ENCODE measurements around the gene MRNIP.
A peak's percentile ranks its signal among the peaks of the same experiment; 100 is the strongest.
"Not testable (repeated sequence)": the region's sequence is repeated elsewhere in the genome, so short reads cannot be mapped to it uniquely, and the experiment has no call there.

Gene MRNIP

DNA sequence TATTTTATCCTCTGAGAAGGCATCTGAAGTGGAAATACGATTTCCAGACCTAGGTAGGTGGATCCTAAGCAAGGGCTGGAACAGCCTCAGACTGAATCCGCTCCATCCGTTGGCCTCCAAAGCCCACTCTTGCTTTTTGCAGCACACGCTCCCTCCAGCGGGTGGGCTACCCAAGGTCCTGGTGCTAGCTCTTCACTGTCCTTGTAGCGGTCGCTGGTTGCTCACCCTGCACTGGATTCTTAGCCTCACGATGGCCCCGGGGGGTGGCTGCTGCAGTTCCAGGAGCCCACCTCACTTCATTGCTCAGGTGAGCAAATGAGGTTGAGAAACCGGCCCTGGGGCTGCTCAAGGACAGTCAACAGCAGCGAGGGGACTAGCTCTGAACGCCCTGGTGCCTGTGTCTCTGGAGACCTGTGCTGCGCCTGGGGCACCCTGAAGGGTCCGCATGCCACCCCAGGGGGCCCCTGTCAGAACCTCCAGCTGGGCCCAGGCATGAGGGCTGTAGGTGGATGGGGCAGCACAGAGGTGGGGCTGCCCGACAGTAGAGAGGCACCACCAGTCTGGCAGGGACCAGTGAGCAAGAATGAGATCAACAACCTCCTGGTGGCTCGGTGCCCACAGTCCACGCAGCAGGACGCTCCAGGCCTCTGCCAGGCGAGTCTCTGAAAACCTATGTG, 56.3 kb downstream of the MRNIP start:
- DNase-seq, result no peak

DNA sequence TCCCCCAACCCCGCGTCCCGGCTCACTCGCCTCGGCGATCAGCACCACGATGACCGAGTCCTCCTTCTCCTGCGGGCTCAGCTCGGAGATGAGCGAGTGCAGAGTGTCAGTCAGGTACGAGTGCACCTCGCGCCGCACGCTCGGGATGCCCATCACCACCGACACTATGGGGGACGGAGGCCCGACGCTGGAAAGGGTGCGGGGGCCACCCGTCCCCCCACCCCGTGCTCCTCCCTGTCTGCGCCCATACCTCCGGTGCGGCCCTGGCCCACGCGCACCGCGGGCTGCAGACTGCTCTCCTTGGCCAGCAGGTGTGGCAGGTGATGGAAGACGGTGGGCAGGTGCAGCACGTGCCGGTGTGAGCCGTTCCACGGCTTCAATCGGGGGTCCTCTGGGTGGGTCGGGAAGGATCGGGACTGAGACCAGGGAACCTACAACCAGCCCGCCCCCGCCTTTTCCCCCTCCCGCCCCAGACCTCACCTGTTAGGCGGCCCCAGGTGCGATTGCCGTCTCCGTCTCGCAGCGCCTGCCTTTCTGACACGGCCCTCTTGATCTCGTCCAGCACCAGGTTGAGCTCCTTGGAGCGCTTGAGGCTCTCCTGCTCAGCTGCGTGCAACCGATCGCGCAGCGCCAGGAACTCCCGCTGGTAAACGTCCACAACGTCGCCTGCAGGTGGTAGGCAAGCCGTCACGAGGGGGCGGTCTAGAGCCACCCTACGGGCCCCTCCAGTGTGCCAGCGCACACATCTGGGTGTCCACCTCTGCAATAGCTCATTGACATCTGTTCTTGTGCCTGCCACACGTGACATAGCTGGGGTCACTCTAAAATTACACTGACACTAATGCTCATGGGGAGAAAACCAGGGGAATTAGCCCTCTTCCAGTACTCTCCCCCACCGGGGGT, 57.1 kb downstream of the MRNIP start:
- DNase-seq, result peak; percentile 31 to 86

DNA sequence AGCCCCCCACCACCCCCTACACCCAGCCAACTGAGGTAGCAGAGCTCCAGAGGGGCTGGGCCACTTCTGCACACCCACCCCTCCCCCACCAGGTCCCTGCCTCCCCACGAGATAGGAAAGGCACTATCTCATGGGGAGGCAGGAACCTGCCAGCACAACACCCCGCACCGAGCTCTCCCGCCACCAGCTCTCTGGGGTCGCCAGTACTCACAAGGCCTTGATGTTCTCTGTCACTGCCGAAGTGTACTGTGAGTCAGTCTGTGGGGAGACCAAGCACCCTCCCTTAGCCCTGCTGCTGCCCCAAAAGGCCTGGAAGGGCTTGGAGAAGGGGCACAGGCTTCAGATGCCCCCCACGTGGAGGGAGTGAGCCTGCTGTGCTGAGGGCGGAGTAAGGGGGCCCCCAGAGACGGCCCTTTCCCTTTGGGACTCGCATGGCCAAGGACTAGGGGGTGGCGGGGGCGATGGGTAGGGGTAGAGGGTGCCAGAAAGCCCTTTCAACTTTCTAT, 57.9 kb downstream of the MRNIP start:
- DNase-seq, result no peak

DNA sequence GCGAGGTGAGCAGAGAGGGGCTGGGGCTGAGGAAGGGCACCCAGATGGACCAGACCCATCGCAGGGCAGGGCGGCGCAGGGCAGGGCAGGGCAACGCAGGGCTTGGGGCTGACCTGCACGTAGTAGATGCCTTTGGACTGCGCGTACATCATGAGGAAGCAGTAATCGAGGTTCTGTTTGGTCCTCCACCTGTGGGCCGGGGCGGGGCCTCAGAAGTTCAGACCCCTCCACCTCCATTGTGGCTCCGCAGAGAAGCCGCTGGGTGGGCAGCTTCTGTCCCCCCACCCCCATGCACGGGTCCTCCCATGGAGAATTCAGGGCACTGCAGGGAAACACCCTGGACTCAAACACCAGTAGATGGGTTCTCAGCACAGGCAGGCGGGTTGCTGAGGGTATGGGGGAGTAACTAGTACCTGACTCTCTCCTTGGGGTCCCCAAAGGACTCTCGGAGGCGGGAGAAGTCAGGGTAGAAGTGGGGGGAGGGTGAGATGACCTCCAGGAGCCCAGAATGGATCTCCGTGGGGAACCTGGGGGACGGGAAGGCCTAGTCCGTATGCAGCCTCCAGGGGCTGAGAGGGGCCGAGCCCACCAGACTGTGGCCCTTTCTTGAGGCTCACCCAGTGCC, 58.4 kb downstream of the MRNIP start:
- DNase-seq, result no peak

DNA sequence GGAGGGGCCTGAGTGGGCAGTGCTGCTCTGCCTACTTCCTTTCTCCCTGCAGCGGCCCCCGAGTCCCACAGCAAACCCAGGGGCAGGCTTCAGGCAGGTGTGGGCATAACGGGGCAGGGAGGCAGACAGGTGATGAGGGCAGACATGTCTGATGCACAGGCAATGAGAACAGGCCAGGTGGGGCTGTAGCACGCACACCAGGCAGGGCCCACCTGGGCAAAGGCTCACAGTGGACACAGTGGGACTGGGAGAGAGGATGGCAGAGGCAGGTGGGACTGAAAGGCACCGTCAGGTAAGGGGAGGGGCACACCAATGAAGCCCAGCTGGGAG, 59.0 kb downstream of the MRNIP start:
- DNase-seq, result no peak

DNA sequence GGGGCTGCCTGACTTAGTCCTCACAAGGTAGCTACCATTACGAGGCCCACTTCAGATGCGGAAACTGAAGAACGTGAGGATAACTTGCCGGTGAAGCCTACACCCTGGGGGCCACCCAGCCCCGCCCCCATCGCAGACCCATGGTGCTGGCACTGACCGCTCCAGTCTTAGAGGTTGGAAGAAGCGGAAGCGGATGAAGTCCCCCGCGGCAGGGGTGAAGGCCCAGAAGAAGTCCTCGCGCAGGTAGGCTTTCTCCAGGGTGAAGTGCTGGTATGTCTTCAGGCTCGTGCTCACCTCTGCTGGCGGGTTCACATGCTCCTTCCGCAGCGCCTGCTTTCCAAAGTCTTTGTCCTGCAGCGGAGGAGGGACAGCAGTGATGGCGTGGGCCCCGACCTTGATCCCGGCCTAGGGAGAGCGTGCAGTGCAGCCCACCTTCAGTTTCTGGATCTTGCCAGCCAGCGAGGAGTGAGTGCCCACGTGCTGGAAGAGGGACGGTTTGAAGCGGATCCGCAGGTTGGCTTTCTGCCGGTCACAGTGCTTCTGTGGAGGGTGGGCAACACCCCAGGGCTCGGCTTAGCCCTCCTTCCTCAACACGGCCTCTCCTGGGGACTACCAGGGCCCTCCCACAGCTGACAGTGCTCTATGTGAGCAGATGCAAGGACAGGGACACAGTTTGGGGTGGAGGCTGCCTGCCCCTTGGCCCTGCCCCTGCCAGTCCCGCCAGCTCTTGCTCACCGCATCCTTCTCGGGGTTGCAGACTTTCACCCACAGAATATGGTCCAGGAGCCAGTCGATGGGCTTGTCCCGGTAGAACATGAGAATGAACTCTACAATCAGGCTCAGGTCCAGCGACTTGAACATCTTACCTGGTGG, 59.6 kb downstream of the MRNIP start:
- DNase-seq, result no peak

DNA sequence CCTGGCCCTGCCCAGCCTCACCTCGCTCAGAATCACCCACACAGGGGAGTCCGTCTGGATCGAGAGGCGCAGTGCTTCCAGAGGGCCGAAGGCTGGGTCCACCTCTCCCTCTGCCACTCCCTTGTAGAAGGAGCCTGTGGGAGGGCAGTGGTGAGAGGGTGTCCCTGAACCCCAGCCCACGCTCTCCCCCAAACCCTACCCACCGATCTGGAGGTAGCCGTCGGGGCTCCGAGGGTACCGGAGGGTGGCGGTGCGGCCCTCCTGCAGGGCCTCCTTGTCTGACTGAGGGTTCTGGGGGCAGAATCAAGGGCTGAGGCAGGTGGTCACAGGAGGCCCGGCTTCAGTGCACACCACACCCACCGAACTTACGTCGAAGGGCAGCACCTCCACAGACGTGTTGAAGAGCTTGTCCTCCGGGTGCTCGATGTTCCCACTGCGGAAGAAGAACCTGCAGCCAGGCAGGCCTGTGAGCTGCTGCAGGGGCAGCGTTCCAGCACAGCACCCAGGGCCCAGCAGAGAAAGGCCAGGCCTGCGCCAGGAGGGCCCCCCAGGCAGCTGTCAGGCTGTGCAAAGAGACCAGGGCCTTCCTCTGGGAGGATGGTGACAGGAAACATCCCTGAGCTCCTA, 60.4 kb downstream of the MRNIP start:
- DNase-seq, result no peak

DNA sequence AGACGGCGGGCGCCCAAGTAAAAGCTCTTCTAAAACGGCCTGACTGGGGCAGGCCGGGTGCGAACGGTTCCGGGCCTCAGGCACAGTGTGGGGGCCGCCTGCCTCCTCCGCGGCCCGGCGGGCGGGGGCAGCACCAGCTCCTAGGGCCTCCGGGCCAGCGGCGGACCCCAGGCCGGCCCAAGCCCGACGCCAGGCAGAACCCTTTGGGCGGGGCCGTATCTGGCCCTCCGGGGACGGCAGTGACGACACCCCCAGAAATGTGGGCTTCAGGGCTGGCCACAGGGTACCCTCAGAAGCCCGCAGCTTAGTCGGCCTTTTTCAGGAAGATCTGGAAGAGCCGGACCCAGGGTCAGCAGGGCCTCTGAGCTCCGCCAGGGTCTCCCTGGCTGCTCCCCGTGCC, 60.9 kb downstream of the MRNIP start:
- no peak for DNase-seq

DNA sequence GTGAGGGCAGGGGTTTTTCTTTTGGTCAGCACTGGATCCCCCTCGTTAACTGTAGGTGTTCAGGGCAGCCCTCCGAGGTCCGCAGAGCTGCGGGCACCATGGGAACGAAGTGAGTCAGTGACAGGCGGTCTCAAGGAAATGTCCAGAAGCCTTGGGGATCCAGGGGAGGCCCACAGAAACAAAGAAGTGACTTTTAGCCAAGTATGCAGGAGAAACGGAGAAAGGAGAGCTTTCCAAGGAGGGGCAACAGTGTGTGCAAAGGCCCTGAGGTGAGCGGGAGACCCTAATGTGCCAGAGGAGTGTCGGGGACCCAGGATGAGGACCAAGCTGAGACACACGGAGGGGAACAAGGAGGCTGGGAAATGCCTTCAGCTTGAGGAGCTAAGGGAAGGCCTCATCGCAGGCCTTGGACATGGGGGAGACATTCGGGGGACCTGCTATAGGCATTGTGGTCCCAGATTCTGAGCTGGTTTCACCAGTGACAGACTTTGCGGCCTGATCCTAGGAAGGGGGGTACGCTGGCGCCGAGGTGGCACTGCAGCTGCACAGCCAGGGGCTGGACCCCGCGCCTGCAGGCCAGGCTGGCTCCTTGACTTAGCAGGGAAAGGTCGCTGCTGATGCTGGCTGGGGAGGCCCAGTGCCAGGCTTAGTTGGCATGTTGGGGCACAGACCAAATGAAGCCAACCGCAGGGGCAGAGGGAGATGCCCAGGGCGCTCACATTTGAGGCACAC, 61.6 kb downstream of the MRNIP start:
- DNase-seq, result no peak

DNA sequence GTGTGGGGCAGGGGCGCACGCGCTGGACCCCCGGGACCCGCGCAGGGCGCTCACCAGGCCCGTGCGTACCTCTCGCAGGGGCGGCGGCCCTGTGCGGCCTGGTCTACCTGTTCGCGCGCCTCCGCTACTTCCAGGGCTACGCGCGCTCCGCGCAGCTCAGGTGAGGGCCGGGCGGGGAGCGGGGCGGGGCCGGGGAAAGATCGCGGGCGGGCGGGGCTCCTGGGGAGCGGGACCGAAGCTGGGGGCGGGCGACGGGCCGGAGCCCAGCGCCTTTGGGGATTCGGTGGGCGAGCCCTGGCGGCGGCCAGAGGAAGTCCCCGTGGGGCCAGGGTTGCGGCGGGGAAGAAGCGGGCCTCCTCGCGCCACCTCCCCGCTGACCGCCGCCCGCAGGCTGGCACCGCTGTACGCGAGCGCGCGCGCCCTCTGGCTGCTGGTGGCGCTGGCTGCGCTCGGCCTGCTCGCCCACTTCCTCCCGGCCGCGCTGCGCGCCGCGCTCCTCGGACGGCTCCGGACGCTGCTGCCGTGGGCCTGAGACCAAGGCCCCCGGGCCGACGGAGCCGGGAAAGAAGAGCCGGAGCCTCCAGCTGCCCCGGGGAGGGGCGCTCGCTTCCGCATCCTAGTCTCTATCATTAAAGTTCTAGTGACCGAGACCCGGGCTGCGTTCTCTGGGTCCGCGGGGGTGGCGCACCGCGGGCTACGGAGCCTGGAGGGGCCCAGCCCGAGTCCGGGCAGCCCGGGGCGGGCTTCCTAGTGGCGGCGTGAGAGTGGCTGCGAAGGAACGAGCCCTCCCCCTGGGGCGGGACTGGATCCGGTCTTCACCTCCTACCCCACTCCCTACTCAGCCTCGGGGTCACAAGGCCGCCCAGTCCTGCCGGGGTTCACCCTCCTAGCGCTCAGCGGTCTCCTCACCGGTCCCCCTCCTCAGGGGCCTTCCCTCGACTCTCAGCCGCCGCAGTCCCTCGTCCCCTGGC, 62.5 kb downstream of the MRNIP start:
- DNase-seq, result peak; percentile 54 to 86

DNA sequence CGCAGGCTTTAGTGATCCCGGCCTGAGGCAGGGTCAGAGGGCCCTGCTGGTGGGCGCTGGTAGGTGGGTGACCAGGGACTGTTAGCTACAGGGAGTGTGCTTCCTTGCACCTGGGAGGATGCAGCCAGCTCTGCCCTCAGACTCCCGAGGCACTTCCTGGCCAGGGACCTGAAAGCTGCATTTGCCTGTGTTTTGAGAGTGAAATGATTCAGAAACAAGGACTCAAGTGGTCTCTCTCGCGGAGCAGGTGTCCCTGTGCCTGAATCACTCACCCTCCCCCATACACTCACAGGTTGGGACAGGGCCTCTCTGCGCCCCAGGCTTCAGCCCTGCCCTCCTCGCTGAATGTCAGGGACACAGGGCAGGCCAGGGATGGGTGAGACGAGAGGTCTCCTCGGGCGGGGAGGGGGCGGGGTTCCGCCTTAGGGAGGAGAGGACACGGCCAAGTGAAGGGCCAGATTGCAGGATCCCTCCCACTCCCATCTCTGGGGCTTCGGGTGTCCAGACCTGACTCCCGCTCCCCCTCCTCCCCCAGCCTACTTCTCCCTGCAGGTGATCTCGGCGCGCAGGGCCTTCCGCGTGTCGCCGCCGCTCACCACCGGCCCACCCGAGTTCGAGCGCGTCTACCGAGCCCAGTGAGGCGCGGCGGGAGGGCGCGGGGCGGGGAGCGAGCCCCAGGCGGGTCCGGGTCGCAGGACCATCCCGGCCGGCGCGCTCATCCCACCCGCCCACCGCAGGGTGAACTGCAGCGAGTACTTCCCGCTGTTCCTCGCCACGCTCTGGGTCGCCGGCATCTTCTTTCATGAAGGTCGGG, 63.4 kb downstream of the MRNIP start:
- peak; percentile 56 to 72 for DNase-seq

DNA sequence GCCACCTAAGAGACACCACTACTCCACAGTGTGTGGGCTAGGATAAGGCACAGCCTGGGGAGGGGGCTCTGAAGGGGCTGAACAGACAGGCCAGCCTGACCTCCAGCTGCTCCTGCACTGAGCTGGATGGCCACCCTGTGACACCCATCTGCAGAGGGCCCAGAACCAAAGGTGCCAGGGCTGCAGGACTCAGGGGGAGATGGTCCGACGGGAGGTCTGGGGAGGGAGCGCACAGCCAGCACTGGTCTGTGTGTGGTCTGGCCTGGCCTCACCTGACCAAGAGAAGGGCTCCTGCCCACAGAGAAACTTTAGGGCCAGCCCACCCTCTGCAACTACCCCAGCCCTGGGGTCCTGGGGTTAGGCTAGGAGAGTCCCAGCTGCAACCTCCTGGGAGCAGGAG, 64.0 kb downstream of the MRNIP start:
- no peak for DNase-seq

DNA sequence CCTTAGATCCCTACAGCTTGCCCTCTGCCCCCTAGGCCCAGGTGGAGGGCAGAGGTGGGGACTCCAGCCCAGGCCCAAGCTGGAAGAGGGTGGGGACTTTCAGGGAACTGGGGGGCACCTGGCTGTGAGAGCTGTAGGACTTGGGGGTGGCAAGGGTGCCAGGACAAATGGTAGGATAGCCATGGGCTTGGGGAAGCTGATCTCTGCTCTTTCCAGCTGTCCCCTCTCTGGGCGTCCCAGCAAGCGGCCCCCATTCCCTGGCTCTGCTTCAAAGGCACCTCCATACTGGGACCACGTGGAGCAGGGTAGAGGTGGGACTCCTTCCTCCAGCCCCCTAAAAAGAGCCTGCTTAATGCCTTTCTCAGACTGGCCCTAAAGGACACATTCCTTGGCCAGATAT, 64.4 kb downstream of the MRNIP start:
- no peak for DNase-seq

DNA sequence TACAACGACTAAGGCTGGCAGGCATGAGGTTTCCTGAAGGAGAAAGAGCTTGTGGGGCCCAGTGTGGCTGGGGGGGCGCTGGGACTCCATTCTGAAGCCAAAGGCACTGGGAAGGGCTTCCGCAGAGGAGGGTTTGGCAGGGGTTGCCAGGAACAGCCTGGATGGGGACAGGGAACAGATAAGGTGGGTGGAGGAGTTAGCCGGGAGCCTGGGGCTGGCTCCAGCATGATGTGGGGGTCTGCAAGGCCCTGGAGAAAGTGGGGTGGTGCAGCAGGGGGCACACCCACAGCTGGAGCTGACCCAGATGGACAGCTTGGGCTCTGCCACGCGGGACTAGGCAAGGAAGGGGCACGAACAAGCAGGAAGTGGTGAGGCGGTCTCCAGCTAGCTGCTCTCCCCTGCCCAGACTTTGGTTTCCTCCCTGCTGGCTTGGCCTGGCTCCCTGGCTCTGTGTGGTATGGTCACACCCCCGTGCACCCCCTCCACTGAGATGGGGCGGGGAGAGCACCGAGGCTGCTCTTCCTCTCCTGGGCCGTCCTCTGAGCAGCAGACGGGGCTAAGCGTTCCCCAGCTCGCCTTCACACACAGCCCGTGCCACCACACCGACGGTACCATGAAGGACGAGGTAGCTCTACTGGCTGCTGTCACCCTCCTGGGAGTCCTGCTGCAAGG, 65.0 kb downstream of the MRNIP start, which contains the start of gene LTC4S:
TSS of gene LTC4S (plus strand) at position 519 of the 672 bp plus-strand sequence. CDS start at position 614, 95 bp downstream.
- no peak for DNase-seq

DNA sequence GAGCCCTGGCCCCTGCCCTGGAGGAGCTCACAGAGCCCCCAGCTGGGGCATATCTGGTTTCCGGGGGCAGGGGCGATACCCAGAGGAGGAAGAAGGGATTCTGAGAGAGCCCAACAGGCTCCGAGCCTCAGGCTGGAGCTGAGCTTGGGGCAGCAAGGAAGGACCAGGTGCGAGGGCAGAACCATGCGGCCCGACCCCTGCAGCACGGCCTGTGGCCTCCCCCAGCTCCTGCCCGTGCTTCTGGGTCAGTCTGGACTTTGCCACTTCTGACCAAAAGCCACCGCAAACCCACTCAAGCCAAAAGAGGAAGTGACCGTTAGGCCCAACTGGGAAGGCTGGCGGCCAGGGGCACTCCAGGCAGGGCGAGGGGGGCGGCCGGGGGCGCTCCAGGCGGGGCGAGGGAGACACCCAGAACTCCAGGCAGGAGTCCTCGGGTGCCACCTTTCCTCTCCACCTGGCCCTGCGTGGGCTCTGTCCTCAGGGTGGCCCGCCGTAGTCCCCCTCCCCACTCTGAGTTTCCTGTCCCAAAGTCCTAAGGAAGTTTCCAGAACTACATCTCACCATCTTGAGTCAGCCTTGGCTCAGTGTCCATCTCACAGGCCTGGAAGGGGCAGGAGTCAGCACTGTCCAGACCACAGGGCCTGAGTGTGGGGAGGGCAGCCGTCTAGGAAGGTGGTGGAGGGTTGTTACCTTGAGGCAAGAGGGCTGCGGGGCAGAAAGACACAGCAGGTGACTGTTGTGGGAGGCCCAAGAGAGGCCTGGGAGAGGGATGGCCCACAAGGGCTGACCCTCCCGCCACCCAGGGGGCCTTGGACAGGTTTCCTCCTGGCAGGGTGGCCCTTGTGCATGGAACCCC, 65.8 kb downstream of the MRNIP start:
- no peak for DNase-seq

DNA sequence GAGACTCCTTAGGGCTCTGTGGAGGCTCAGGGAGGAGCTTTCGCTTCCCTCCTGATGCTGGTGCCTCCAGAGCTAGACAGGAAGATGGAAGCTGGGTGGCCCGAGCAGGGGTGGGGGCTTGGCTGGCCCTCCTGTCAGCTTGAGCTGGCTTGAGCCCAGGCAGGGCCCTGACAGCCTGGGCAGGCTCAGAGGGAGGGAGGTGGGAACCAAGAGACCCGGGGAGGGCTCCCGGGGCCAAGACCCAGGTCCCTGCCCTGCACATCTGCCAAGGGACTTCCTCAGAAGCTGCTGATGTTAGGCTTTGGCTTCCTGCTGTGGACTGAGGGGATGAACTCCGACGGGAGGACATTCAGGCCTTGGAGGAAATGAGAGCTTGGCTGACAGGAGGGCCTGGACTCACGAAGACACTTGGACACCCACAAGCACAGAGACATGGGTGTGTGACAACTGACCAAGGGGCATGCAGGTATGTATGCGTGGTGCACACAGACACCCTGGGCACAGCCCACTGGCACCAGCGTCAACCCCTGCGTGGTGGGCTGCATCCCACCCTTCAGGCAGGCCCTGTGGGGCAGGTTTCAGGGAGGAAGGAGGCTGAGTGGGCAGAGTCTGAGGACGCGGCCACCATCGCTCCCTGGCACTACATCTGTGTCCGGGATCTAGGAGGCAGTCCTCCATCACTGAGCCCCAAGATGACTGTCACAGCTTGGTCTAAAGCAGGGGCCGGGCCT, 66.6 kb downstream of the MRNIP start:
- no peak for DNase-seq

DNA sequence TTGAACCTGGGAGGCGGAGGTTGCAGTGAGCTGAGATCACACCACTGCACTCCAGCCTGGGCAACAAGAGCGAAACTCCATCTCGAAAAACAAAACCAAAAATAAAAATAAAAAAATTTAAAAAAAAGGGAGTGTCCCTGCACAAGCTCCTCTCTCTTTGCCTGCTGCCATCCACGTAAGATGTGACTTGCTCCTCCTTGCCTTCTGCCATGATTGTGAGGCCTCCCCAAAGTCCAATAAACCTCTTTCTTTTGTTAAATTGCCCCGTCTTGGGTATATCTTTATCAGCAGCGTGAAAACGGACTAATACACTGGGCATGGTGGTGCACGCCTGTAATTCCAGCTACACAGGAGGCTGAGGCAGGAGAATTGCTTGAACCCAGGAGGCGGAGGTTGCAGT, 69.3 kb downstream of the MRNIP start:
- not testable (repeated sequence) for DNase-seq
